Jurkat, Clone E6-1 (cell line): ENCODE measurements around the gene NKAPL.
A peak's percentile ranks its signal among the peaks of the same experiment; 100 is the strongest.
"Not testable (repeated sequence)": the region's sequence is repeated elsewhere in the genome, so short reads cannot be mapped to it uniquely, and the experiment has no call there.

Experiments used
- DNase-seq: peaks from one replicate; pipeline ENCODE4 v3.0.0-alpha.2; 2011; ENCODE audit warnings: low read depth, low spot score
- H3K4me3 ChIP-seq: 2 replicates; pipeline ENCODE4 v1.5.1; 2011; ENCODE audit warnings: mild to moderate bottlenecking, low read length, control low read depth, moderate library complexity

The NKAPL gene

GRCh38 chr6:28281288-28282064 lies 22.4 kb downstream of the NKAPL start, which contains the start of gene PGBD1:
Gene PGBD1 (plus strand): TSS chr6:28281572. CDS start chr6:28283814, 2,242 bp downstream.
- peak within 1 kb of the TSS; percentile 70 for H3K4me3 ChIP-seq

GRCh38 chr6:28282926-28283325 lies 23.8 kb downstream of the NKAPL start:
- H3K4me3 ChIP-seq = no peak overlapping the region
- DNase-seq = no peak

More at GRCh38 chr6:28281288-28282064, 22.4 kb downstream of the NKAPL start, which contains the start of gene PGBD1:
- DNase-seq = peak; percentile 59

GRCh38 chr6:28291573-28291972 lies 32.5 kb downstream of the NKAPL start:
- DNase-seq = no peak
- H3K4me3 ChIP-seq = no peak overlapping the region

- DNase-seq = no peak
- H3K4me3 ChIP-seq = no peak overlapping the region
Measured at GRCh38 chr6:28295326-28295725, 36.2 kb downstream of the NKAPL start.

- no peak for DNase-seq
- no peak overlapping the region for H3K4me3 ChIP-seq
Measured at GRCh38 chr6:28296520-28297060, 37.5 kb downstream of the NKAPL start.

- no peak overlapping the region for H3K4me3 ChIP-seq
- no peak for DNase-seq
Measured at GRCh38 chr6:28303570-28303969, 44.5 kb downstream of the NKAPL start.

GRCh38 chr6:28306363-28306762 lies 47.3 kb downstream of the NKAPL start:
- not testable (repeated sequence) for H3K4me3 ChIP-seq, DNase-seq
